Renal cortex interstitium (tissue), 11 donors: ENCODE data around the gene PDE10A. TPM values are rescaled to one million over a fixed set of nuclear protein-coding genes. Genes with fewer than 3 reads are reported as not detected.
A peak's percentile ranks its signal among the peaks of the same experiment; 100 is the strongest.

Source experiments
- DNase-seq, 11 donors: peaks; one replicate each; pipeline ENCODE4 v3.0.0-alpha.2; 2013; ENCODE audit warnings: low read depth in 9 of 11, low spot score in 4 of 11; ENCODE audit errors: extremely low read depth in 1 of 11
- polyA plus RNA-seq, 3 donors: library from polyadenylated mRNA; unstranded; fragments of 120-200 nt; gene quantifications; one replicate each; pipeline ENCODE4 v1.2.1, GENCODE V29; 2013; ENCODE audit not compliant: insufficient read length in 3 of 3

Gene PDE10A
- polyA plus RNA-seq, 3 donors: 20.3 to 46.6 (median 27.7) TPM

DNA sequence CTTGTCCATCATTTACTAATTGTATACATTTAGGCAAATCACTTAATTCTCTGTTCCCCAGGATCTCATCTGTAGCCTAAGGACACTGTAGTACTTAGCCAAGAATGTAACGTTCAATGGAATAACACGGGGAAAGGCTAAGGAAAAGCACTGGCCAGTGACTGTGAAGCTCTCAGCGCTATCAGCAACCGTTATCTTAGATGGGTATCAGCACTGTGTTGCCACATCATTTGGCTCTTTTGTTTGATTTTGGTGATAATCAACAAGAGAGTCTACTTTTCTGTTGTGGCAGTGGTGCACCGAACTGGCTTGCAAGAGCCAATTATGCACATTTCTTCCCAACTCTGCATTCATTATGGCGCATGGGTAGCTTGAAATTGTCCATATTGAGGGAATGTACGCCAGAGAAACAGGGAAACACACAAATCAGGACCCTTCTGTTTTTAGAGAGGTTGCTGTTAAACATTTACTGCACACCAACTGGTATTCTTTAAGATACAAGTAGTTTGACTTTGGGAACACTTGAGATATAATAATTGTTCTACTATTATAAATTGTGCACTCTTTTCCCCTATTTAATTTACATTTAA lies 259.9 kb downstream of the PDE10A start:
- no peak for DNase-seq

DNA sequence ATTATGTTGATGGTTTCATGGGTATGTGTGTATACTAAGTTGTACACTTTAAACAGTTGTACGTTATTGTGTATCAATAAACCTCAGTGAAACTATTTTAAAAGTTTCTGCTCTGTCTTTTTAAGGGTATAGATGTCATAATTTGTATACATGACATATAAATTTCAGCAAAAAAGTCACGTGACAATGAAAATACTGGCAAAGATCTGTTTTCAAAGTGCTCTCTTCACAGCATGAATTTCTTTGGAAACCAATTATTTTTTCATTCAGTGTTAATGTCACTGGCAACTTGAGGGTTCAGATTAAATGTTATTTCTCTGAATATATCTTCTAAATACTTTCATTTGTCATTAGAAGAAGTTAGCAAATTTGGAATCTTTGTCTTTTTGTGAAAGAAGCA lies 261.9 kb downstream of the PDE10A start:
- DNase-seq: no peak

DNA sequence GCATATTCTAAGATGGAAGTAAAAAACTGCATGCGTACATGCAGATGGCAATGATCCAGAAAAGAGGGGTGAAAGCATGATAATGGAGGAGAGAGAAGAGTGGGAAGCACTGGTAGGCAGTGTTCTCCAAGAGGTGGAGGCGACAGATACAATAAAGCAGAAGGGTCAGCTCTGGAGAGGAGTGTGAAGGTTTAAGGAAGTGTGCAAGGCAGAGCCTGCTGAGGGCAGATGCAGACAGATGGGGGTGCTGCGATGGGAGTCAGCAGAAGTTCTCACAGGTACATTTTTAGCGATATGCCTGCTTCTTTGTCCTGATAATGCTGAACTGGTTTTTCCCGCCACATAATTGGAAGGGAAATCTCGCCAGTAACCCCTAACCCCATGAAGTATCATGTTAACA lies 272.6 kb downstream of the PDE10A start:
- DNase-seq: no peak

DNA sequence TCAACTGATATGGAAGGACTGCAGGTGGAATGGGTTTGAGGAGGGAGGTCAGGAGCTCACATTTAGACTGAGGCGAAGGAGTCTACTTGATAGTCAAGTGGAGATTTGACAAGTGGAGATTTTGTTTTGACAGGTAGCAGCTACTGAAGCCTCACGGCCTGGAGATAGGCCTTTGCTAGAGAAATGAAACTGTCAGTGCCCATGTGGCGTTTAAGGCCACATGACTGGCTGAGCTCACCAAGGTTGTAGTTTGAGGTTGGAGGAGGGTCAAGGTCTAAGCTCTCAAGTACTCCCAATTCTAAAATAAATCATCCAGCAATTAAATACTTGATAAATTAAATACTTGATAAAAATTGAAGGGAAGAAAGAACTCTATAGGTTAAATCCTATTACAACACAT lies 273.5 kb downstream of the PDE10A start:
- DNase-seq: no peak

DNA sequence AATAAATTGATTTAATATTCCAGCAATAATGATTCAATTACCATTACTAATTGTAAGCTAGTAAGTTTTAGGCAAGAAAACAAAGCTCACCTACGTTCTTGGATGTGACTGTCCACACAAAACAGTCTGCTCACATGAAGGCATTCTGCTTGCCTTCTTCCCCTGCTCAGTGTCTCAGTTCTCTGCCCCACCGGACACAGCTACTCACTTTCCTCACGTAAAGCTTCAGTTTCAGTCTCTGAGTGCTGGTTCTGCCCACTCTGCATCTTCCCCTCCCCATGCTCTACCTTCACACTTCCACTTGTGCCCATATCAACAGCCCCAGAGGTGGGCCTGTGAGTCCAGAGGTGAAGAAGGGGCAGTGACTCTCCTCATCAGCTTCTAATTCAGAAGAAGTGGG lies 279.7 kb downstream of the PDE10A start:
- DNase-seq: no peak

DNA sequence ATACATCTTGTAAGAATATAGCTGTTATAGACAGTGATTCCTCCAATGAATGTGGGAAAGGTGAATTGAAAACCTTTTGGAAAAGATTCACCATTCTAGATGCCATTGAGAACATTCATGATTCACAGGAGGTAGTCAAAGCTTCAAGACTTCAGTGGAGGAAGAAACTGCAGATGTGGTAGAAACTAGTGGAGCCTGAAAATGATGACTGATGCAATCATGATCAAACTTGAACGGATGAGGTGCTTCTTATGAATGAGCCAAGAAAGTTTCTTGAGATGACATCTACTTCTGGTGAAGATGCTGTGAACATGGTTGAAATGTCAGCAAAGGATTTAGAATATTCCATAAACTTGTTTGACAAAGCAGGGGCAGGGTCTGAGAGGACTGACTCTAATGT lies 286.9 kb downstream of the PDE10A start:
- no peak for DNase-seq

DNA sequence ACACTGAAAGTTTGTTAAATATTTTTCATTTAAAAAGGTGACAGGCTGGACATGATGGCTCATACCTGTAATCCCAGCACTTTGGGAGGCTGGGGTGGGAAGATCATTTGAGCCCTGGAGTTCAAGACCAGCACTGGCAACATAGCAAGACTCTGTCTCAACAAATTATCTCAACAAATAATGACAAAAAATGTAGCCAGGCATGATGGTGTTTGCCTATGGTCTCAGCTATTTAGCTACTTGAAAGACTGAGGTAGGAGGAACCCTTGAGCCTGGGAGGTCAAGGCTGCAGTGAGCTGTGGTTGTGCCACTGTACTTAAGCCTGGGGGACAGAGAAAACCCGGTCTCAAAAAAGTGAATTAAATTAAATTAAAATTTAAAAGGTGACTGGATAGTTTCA lies 297.7 kb downstream of the PDE10A start:
- DNase-seq: no peak

DNA sequence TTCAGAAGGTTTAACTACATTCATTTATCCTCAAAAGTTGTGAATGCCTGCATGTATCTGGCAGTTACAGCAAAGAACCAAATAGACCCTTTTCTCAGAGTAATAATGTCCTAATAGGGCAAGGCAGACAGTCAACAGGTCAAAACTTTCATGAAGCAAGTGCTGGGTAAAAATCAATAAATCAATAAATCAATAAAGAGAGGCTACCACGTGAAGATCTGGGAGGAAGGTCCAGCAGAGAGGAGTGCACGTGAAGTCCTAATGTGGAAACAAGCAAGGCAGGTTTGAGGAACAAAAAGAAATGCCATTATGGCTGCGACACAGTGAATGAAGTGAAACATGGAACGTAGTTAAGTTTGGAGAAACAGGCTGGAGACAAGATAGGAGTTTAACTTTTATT lies 317.3 kb downstream of the PDE10A start:
- no peak for DNase-seq

DNA sequence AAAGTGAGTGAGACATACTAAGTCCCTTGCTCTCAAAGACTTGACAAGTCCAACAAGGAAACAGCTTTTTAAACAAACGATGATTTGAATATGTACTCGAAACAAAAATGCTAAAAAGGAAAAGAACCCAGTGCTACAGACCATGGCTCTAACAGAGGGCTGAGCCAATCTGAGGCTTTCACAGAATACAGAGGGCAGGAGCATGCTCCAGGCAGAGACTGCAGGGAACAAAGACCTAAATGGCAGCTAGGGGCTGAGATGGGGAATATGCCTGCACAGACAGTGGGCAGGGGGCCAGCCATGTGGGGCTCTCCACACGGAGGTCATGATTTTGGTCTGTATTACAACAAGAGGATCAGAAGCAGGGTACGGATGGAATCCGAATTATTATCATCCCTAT lies 322.5 kb downstream of the PDE10A start:
- DNase-seq: no peak

DNA sequence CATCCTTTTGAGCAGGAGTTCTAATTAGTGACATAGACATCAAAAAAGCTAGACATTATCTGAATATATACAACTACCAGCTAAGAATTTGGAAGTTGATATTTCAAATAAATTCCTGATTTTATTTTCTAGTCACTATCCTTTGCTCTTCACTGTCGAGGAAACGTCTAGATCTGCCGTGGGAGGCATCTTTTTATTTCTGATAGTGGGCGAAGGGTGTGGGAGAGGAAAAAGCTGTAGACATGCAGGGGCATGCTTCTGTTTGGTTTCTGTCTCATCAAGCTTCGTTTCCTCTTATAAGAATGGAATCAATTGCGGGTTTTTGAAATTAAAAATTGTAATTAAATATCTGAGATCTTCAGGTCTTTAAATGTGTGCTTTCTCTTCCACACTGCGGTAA lies 337.4 kb downstream of the PDE10A start:
- DNase-seq: no peak

DNA sequence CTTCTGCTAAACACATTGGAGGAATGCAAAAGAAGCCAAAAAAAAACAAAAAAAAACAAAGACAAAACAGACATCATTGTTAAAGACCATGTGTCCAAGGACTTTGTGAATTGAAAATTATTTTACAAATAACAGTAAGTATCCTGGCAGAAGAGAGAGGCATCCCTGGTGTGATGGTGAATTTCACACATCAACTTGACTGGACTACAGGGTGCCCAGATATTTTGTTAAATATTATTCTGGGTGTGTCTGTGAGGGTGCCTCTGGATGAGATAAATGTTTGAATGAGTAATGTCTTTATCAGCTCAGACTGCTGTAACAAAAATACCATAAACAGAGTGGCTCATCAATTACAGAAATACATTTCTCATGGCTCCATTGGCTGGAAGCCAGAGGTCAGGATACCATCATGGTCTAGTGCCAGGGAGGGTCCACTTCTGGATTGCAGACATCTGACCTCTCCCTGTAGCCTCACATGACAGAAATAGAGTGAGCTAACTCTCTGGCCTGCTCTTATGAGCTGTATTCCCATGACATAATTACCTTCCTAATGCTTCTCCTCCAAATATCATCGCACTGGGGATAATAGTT lies 341.4 kb downstream of the PDE10A start:
- DNase-seq: no peak

DNA sequence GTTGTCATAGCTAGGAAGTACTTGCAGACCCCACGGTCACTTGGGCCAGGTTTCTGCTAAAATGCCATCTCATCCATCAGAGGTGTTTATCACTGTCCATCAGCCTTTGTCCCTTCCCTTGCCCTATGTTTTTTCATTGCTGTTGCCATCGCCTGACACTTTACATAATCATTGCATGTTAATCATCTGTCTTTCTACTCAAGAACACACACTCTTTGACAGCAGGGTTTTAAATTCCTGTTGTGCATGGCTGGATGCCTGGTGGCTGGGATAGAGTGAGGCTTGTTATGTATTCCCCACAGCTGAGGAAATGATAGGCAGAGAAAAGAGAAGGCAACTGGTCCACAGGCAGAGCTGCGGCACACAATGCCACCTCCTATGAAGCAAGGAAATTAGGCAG lies 341.9 kb downstream of the PDE10A start:
- no peak for DNase-seq

DNA sequence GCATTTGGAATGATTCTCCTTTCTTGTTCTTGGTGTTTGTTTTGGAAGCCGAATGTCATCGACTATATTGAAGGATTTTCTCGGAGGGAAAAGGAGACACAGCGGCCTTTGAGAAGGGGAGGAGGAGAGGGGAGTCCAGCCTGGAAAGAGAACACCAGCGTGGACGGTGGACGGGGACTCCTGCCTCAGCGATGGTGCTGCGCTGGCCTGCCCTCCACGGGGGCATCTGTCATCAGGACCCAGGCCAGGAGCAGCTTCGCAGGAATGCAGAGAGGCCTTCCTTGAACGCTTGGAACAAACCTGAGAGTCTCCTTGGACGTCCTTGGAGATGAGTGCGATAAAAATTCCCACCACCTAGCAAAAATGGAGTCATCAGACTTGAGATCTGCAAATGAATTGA lies 345.3 kb downstream of the PDE10A start:
- no peak for DNase-seq

DNA sequence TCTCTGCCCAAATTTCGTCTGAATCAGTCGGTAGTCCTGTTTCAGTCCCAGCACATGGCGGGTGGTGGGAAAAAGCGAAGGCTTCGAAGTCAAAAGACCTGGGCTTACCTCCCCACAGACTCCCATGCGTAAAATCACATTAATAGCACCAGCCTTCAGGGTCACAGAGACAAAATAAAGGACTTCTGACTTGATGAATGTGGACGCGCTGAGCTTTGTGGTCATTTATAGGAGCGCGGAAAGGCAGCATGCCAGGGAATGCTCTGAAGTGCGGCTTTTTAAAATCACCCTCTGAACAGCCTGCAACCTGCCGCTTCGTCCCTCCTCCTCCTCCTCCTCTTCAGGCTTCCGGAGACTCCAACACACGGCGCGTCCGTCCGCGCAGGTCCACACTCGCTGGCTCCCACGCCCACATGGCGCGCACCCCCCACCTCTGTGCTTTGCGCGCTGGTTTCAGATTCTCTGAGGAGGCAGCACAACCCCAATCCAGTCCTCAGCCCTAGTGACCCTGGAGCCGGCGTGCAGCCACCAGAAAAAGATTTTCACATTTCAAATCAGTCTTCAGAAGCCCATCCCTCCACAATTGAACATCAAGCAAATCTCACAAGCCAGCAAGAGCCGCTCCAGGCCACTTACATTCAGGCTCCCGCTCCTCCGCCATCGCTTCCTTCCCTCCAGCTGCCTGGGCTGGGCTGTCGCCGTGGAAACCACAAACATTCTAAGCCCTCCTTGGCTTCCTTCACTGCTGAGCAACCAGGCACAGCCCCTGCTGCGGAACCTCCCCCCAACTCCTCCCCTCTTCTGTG lies 353.9 kb downstream of the PDE10A start, which contains the start of gene C6orf118:
C6orf118 (minus strand) TSS at position 680 of the 806 bp plus-strand sequence; CDS start at position 661, 19 bp downstream.
- peak; percentile 78 to 93 (median 87) for DNase-seq

DNA sequence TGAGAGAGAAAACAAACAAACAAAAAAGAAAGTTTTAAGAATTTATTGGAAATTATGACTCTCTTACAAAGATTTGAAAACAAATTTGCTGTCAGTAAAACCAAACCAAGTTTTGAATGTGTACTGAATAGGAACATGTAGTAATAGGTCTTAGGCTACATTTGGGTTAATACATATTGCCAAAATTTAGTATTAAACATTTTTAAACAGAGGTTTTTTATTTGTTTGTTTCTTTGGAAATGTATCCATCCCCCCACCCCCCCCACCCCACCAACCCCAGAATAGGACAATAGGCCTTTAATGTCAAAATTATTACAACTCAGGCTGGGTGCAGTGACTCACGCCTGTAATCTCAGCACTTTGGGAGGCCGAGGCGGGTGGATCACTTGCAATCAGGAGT lies 356.1 kb downstream of the PDE10A start:
- DNase-seq: no peak

DNA sequence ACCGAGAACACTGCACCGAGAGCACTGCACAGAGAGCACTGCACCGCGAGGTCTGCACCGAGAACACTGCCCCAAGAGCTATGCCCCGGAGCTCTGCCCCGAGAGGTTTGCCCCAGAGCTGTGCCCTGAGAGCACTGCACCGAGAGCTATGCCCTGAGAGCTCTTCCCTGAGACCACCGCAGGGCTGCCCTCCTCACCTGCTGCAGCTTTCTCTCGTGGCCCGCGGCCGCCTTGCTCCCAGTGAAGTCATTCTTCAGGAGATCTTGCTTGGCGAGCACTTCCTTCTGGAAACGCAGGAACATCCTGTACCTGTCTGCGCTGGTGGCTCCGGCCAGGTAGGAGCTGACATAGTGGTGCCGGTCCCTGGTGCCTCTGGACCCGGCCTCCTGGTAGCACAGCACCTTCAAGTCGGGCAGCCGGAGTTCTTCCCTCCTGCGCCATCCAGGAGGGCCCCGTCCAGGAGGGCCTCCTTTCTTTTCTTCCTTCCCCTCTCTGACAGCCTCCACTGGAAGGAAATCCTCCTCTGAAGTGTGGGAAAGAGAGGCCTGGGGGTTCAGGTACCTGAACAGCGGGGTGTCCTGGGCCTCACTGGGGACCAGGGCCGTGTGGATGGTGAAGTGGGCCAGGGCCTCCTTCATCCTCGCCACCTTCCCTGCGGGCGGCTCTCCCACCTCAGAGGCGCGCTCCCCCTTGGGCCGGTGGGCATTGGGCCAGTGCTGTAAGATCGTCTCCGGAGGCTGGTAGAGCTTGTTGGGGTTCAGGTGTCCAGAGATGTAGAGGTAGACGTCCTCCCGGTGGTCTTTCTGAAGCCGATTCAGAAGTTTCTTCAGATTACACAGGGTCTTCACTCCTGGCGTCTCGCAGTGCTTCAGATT lies 361.4 kb downstream of the PDE10A start:
- no peak for DNase-seq

DNA sequence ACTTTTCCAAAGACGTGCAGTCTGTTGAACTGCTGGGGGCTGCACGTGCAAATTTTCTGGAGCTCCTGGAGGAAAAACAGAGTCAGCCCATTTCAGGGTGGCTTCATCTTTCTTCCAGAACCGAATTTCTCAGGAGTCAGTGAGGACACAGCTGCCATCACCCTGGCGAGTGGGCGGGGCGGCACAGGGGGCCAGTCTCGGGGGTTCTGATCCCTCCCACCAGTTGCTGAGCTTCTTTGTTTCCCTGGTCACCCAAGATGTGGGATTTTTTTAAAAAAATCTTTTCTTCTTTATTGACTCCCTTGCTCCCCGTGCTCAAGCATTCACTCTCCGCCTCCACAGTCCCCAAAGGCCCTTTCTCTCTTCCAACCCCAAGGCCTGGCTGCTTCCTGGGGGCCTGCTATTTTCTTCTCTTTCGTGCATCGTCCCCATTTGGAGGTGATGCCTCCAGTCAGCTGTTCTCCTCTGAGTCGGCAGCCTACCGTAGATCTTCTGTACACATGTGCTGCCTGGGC lies 362.6 kb downstream of the PDE10A start:
- DNase-seq: no peak

DNA sequence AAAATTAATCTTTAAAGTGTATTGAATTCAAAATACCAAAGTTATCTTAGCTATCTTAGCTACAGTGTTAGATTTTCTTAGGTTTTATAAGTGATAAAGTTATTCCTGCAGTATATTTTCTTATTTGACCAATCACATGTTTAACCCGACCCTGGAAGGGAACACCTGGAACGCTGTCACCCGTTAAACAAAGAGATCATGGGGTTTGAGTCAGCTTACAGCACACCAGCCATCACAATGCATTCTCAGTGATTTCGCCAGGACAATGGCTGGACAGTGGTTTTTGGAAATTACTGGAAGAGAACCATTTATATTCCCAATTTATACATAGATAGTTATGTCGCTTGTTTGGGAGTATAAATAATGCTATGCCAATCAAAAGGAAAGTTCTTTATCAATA lies 364.2 kb downstream of the PDE10A start:
- no peak for DNase-seq

DNA sequence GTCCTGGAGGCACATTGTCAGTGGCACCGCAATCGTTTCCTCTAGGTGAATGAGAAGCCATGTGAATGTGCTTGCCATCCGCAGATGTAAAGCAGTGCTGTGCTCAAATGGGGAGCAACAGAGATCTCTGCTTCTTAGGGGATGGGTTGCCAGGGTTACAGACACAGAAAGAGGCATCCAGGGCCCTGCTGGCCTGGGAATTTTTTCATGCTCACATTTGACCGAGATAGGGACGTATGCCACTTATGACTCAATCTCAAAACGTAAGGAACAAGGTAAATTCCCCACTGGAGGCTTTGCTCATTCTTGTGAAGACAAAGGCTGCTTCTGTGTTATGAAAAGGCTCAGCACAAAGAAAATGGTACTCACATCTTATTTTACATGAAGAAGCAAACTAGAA lies 364.6 kb downstream of the PDE10A start:
- no peak for DNase-seq
